ENCODE results near the gene ARHGEF2.
"Not testable (repeated sequence)": the region's sequence is repeated elsewhere in the genome, so short reads cannot be mapped to it uniquely, and the experiment has no call there.

ARHGEF2 gene

GRCh38 chr1:155990005-155990739 is 11.8 kb upstream of the ARHGEF2 start:
- no peak for DNase-seq

- DNase-seq: peak; percentile 64
These were observed 11.1 kb upstream of the ARHGEF2 start for GRCh38 chr1:155989242-155990004.

- DNase-seq: not testable (repeated sequence)
These were observed 6.7 kb upstream of the ARHGEF2 start for GRCh38 chr1:155984903-155985645.

DNA sequence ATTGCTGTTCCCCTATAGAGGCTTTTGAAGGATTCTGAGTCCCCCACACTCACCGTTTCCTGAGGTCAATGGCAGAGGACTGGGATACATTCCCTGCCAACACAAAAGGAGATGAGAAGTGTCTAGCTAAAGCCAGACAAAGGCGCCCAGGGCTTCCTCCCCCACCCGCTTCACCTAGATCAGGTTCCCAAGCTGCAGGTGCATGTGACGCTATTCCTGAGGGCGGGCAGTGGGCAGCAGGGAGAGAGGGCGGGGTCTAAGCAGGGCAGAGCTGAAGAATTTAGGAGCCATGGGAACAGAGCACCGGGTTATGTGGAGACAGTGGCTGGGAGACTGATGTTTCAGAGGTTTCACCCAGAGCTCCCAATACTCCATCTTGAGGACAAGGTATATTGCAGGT is 6.0 kb upstream of the ARHGEF2 start:
- no peak for DNase-seq

DNA sequence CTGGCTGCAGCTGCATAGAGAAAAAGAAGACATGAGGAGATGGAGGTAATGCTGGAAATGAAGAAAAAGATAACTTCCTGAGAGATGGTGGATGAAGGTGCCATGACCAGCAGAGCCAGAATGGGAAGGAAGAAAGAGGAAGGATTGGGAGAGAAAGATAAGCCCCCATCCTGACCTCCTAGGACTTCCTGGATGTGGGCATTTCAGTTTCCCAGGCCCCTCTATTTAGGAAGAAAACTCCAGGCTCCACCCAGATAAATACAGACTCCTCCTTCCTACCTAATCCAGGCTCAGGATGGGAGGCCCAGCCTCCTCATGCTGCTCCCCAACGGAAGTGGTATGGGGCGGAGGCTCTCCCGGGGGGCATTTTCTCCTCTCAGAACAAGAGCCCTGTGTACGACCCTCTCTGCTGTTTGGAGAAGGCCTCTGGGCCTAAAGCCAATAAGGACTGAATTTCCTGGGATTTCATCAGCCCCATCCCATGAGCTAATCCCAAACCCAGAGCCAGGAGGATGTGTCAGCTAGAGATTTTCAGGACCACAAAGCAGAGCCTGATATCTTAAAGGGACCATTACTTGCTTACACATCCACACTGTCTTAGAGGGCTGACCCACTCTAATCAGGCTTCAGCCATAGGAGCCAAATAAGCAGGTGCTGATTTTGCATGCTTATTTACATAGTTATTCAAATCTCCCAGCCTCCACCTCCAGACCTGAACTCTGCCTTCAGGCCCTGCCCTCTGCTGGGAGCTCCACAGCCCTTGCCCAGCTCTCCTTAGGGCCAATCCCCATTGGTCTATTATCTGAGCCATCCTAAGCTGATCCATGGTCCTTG is 5.1 kb upstream of the ARHGEF2 start:
- no peak for DNase-seq

- DNase-seq: no peak
These were observed 3.8 kb upstream of the ARHGEF2 start for GRCh38 chr1:155982106-155982505.

- DNase-seq: no peak
These were observed 3.1 kb upstream of the ARHGEF2 start for GRCh38 chr1:155981266-155982088.

- no peak for DNase-seq
These were observed 1.4 kb upstream of the ARHGEF2 start for GRCh38 chr1:155979597-155980343.

- DNase-seq: no peak
These were observed 654 bp upstream of the ARHGEF2 start for GRCh38 chr1:155978973-155979429.

- peak; percentile 29 for DNase-seq
These were observed 540 bp downstream of the ARHGEF2 start for GRCh38 chr1:155977690-155978324.

DNA sequence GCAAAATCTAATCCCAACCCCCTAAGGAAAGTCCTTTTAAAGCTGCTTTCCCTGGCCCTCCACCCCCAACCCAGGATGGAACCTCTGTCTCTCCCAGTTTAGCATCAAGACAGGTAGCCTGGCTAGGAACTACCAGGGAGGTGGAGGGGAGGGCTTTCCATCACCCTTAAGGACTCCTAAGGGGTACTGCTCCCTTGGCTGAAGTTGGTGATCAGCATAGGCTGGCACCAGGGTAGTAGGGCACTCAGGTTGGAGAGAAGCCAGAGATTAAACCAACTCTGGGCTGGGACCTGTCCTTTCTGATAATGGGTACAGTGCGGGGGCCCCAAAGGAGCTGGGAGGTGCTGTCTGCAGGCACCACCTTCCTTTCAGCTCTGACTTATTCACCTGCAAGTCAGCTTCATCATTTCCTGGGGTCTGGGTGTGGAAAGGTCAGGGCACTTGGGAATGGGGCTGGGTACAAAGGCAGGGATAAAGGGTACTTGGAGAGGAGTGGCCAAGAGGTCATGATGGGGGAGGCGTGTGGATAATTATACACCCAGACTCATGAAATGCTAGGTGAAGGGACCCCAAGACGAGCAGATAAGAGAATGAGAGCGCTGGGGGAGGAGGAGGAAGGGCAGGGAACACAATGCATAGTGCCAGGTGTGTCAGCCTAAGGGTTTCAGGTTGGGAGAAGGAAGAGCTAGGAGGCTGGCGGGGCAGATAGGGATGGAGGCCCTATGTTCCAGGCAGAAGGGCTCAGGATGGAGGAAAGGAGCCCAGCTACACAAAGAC is 1.2 kb downstream of the ARHGEF2 start:
- no peak for DNase-seq

GRCh38 chr1:155976062-155976912 is 2.1 kb downstream of the ARHGEF2 start:
- peak; percentile 60 for DNase-seq

DNA sequence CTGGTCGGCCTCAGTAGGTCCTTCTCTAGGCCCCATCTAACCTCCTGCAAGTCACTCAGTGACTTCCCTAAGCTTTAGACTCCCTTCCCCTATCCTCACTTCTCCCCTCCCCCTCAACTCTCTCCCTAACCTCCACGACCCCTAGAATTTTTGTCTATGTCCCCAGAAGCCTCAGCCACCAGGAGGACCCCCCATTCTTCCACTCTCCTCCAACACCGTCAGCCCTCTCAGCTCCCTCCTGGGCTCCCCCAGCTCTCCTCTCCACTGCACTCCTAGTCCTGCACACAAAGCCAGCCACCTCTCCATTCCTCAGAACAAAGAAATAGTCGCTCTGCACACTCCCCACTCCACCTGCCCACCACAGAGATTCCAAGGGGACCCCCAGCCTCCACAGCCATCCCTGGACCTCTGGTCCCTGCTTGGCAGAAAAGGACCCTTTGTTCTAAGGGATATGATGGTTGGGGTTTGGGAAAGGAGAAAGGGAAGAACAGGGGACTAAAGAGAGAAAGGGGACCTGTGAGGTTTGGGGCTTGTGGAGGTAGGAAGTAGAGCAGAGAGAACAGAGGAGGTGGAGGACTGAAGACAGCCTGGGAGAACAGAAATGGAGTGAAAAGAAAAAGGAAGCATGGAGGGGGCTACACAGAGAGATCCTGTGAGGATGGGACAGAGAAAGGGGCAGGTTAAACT is 2.8 kb downstream of the ARHGEF2 start:
- no peak for DNase-seq

DNA sequence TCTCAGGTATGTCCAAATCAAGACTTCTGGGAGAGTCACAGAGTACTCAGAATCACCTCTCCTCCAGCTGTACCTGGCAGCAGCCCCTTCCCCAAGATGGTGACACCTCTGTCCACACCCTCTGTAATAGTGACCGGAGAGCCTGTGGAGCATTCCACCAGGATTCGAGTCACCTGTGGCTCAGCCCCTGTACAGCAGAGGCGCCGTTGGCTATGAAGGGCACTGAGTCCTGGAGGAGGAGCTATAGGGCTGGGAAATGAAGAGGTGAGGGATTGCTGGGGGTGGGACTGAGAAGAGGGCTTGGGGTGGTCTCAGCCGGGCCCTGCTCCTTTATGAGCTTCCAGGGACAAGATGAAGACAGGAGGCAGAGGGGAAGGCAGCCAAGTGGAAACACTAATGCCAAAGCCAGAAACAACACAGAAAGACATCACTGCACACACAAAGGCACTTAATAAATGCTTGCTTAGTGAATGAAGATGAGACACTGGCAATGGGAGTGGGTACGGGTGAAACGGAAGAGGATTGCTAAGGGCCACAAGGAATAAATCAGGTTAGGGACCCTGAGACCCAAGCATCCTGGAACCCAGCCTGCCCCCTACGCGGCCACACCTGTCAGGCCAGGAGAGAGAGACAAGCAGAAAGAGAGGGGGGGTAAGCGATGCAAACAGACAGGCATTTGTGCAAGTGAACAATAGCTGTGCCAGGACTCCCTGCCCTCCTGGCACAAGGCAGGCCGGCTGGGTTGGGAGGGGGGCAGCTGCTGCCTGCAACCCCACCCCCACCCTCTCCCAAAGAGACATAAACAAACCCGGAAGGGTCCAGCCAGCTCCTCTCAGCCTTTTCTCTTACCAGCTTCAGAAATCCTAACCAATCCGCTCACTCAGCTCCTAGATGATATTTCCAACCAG is 3.9 kb downstream of the ARHGEF2 start:
- DNase-seq: no peak

- DNase-seq: no peak
These were observed 4.6 kb downstream of the ARHGEF2 start for GRCh38 chr1:155973723-155974122.

DNA sequence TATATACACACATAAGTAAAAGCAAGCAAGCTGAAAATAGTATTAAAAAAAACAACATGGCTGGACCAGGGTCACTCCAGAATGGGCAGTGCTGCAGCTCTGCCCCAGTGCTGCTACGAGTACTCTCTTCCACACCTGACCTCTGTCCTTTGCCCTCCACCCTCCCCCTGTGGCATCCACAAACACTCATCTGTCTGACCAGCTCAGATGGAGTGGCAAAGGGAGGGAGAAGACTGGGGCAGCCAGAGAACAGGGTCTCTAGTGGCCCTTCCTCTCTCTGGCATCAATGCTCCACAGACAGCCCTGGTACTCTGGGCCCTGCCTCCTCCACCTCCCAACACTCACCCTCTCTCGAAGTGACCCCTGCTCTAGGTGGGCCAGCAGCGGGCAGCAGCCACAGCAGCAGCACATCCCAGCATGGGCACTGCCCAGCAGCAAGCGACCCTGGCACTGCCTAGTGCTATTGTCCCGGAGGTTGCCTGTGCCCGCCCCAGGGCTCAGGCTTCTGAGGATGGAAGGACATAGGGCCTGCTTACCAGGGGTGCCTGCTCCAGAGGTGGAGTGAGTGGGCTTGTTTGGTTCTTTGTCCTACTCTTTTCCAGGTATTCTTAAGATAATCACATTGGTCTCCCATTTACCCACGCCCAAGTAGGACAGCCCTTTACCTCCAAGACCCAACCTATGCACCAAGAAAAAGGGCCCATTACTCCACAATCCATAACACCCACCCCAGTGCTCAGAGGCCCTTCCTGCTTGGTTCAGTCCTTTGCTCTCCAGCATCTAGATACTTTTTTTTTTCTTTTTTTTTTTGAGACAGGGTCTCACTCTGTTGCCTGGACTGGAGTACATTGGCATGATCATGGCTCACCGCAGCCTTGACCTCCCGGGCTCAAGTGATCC is 6.2 kb downstream of the ARHGEF2 start:
- no peak for DNase-seq
